Activated CD4-positive, alpha-beta memory T cell treated with anti-CD3 and anti-CD28 coated beads, Interleukin-2, amount 10 ng/mL, durations not matched to agents 7 days and 5 days (primary cell): ENCODE measurements around the gene P2RY8. TPM values are rescaled to one million over a fixed set of nuclear protein-coding genes. Genes with fewer than 3 reads are reported as not detected.
"Not testable (repeated sequence)": the region's sequence is repeated elsewhere in the genome, so short reads cannot be mapped to it uniquely, and the experiment has no call there.

Experiments
- CTCF ChIA-PET: fragments of 350-600 bp; sonication (Branson Sonifier 250); formaldehyde crosslinking; loops from one replicate; lab custom pipeline; 2021; ENCODE audit warnings: antibody characterized with exemption, inconsistent platforms; lab: Charles Lee
- POLR2A ChIA-PET: fragments of 350-600 bp; sonication (Branson Sonifier 250); formaldehyde crosslinking; loops from one replicate; lab custom pipeline; 2021; ENCODE audit warnings: antibody characterized with exemption; lab: Charles Lee
- DNase-seq: peaks from one replicate; pipeline ENCODE4 v3.0.0-alpha.2; 2020
- H3K27ac Mint-ChIP-seq: one replicate; pipeline ENCODE4 v1.8.0; 2021; ENCODE audit warnings: mild to moderate bottlenecking, mixed read lengths
- H3K27me3 Mint-ChIP-seq: one replicate; pipeline ENCODE4 v1.8.0; 2021; ENCODE audit warnings: mixed read lengths
- H3K36me3 Mint-ChIP-seq: one replicate; pipeline ENCODE4 v1.8.0; 2021; ENCODE audit warnings: low read depth, mixed read lengths
- H3K4me1 Mint-ChIP-seq: one replicate; pipeline ENCODE4 v1.8.0; 2021; ENCODE audit warnings: mixed read lengths
- H3K4me3 Mint-ChIP-seq: one replicate; pipeline ENCODE4 v1.8.0; 2021; ENCODE audit warnings: mild to moderate bottlenecking, mixed read lengths
- H3K9me3 Mint-ChIP-seq: one replicate; pipeline ENCODE4 v1.8.0; 2021; ENCODE audit warnings: mixed read lengths
- total RNA-seq, 2 experiments: library from RNA; stranded (reverse); gene quantifications; one replicate each; pipeline ENCODE4 v1.2.3, GENCODE V29; 2021

Gene P2RY8
- total RNA-seq = 100 to 1,000 TPM; 177 to 180 TPM

GRCh38 chrX:1537031-1537715, at the start of gene P2RY8:
TSS of gene P2RY8 (minus strand) at chrX:1537185. CDS start at chrX:1466558, 70,627 bp downstream.
- DNase-seq = peak; percentile 87
- ChIA-PET POLR2A (no interaction called here), CTCF (no interaction called here)
- Mint-ChIP-seq H3K4me1 (peaks cover 25% of the 10 kb centered on the region), H3K9me3 (no peaks in the 10 kb centered on the region), H3K36me3 (peaks cover 37% of the 10 kb centered on the region), H3K4me3 (peak within 1 kb of the TSS; percentile 89), H3K27me3 (no peaks in the 10 kb centered on the region), H3K27ac (peak within 1 kb of the TSS; percentile 97)

- no peaks in the 10 kb centered on the region for H3K9me3 Mint-ChIP-seq
- ChIA-PET CTCF (no interaction called here), POLR2A (no interaction called here)
- DNase-seq = peak; percentile 14
- H3K27ac Mint-ChIP-seq = no peak overlapping the region
- H3K27me3 Mint-ChIP-seq = no peaks in the 10 kb centered on the region
- no peaks in the 10 kb centered on the region for H3K36me3 Mint-ChIP-seq
- H3K4me1 Mint-ChIP-seq = peaks cover 52% of the 10 kb centered on the region
- no peak overlapping the region for H3K4me3 Mint-ChIP-seq
These were observed 47.4 kb upstream of the P2RY8 start for GRCh38 chrX:1584237-1585011.

GRCh38 chrX:1582686-1583437, 45.9 kb upstream of the P2RY8 start:
- peak overlapping the region; percentile 58 for H3K4me3 Mint-ChIP-seq
- no peaks in the 10 kb centered on the region for H3K9me3 Mint-ChIP-seq
- peaks cover 48% of the 10 kb centered on the region for H3K4me1 Mint-ChIP-seq
- POLR2A ChIA-PET = no interaction called here
- H3K36me3 Mint-ChIP-seq = no peaks in the 10 kb centered on the region
- CTCF ChIA-PET = no interaction called here
- peak overlapping the region; percentile 85 for H3K27ac Mint-ChIP-seq
- no peaks in the 10 kb centered on the region for H3K27me3 Mint-ChIP-seq
- peak; percentile 90 for DNase-seq

GRCh38 chrX:1581132-1581531, 44.1 kb upstream of the P2RY8 start:
- H3K27me3 Mint-ChIP-seq = no peaks in the 10 kb centered on the region
- POLR2A ChIA-PET = no interaction called here
- H3K4me1 Mint-ChIP-seq = peaks cover 43% of the 10 kb centered on the region
- no peaks in the 10 kb centered on the region for H3K9me3 Mint-ChIP-seq
- peak overlapping the region; percentile 33 for H3K27ac Mint-ChIP-seq
- H3K4me3 Mint-ChIP-seq = peak overlapping the region; percentile 51
- CTCF ChIA-PET = no interaction called here
- DNase-seq = peak; percentile 86
- no peaks in the 10 kb centered on the region for H3K36me3 Mint-ChIP-seq

- DNase-seq = peak; percentile 15
- POLR2A ChIA-PET = no interaction called here
These were observed 41.7 kb upstream of the P2RY8 start for GRCh38 chrX:1578511-1579173.

GRCh38 chrX:1577845-1578244, 40.9 kb upstream of the P2RY8 start:
- CTCF ChIA-PET = no interaction called here
- no peak overlapping the region for H3K27ac Mint-ChIP-seq
- H3K4me1 Mint-ChIP-seq = peaks cover 23% of the 10 kb centered on the region
- peaks cover 4% of the 10 kb centered on the region for H3K36me3 Mint-ChIP-seq
- no peak for DNase-seq
- H3K4me3 Mint-ChIP-seq = no peak overlapping the region
- no peaks in the 10 kb centered on the region for H3K27me3 Mint-ChIP-seq
- H3K9me3 Mint-ChIP-seq = no peaks in the 10 kb centered on the region
- POLR2A ChIA-PET = no interaction called here

More at GRCh38 chrX:1578511-1579173, 41.7 kb upstream of the P2RY8 start:
- Mint-ChIP-seq H3K4me1 (peaks cover 31% of the 10 kb centered on the region), H3K4me3 (no peak overlapping the region), H3K27ac (no peak overlapping the region), H3K27me3 (no peaks in the 10 kb centered on the region), H3K36me3 (peaks cover 2% of the 10 kb centered on the region), H3K9me3 (no peaks in the 10 kb centered on the region)
- CTCF ChIA-PET = no interaction called here

- DNase-seq = peak; percentile 16
- POLR2A ChIA-PET = no interaction called here
- H3K36me3 Mint-ChIP-seq = peaks cover 4% of the 10 kb centered on the region
- no peak overlapping the region for H3K27ac Mint-ChIP-seq
- H3K4me1 Mint-ChIP-seq = peaks cover 20% of the 10 kb centered on the region
- H3K9me3 Mint-ChIP-seq = no peaks in the 10 kb centered on the region
- CTCF ChIA-PET = no interaction called here
- H3K27me3 Mint-ChIP-seq = no peaks in the 10 kb centered on the region
- H3K4me3 Mint-ChIP-seq = no peak overlapping the region
These were observed 39.4 kb upstream of the P2RY8 start for GRCh38 chrX:1576201-1576992.

- peaks cover 26% of the 10 kb centered on the region for H3K4me1 Mint-ChIP-seq
- CTCF ChIA-PET, H3K9me3 Mint-ChIP-seq, POLR2A ChIA-PET, H3K4me3 Mint-ChIP-seq, H3K27me3 Mint-ChIP-seq, H3K36me3 Mint-ChIP-seq, H3K27ac Mint-ChIP-seq: not testable (repeated sequence)
- peak; percentile 6 for DNase-seq
These were observed 37.2 kb upstream of the P2RY8 start for GRCh38 chrX:1574181-1574580.

- H3K27me3 Mint-ChIP-seq = no peaks in the 10 kb centered on the region
- no peak overlapping the region for H3K4me3 Mint-ChIP-seq
- H3K36me3 Mint-ChIP-seq = peaks cover 11% of the 10 kb centered on the region
- H3K9me3 Mint-ChIP-seq = peaks cover 4% of the 10 kb centered on the region
- H3K4me1 Mint-ChIP-seq = peaks cover 51% of the 10 kb centered on the region
- ChIA-PET CTCF (no interaction called here), POLR2A (no interaction called here)
- DNase-seq = no peak
- H3K27ac Mint-ChIP-seq = peak overlapping the region; percentile 54
These were observed 28.0 kb upstream of the P2RY8 start for GRCh38 chrX:1564750-1565683.

GRCh38 chrX:1564077-1564476, 27.1 kb upstream of the P2RY8 start:
- H3K27me3 Mint-ChIP-seq, CTCF ChIA-PET, DNase-seq, H3K36me3 Mint-ChIP-seq, H3K27ac Mint-ChIP-seq, H3K9me3 Mint-ChIP-seq, H3K4me3 Mint-ChIP-seq, POLR2A ChIA-PET: not testable (repeated sequence)
- peaks cover 47% of the 10 kb centered on the region for H3K4me1 Mint-ChIP-seq

GRCh38 chrX:1561164-1561563, 24.2 kb upstream of the P2RY8 start:
- no peak overlapping the region for H3K4me3 Mint-ChIP-seq
- CTCF ChIA-PET = no interaction called here

More at GRCh38 chrX:1561164-1561563, 24.2 kb upstream of the P2RY8 start:
- no peaks in the 10 kb centered on the region for H3K27me3 Mint-ChIP-seq
- POLR2A ChIA-PET = no interaction called here
- DNase-seq = no peak
- H3K4me1 Mint-ChIP-seq = peaks cover 55% of the 10 kb centered on the region
- H3K36me3 Mint-ChIP-seq = peaks cover 12% of the 10 kb centered on the region
- H3K9me3 Mint-ChIP-seq = no peaks in the 10 kb centered on the region
- no peak overlapping the region for H3K27ac Mint-ChIP-seq
